HL-60 (cell line): ENCODE data around the gene FAM20A.

ENCODE experiments used
- GABPA ChIP-seq: IDR thresholded peaks from 2 replicates; pipeline ENCODE4 v1.6.1; 2012; ENCODE audit warnings: low read depth
- POLR2AphosphoS5 ChIP-seq: IDR thresholded peaks from 2 replicates; pipeline ENCODE4 v1.6.1; 2012; ENCODE audit warnings: low read depth
- SPI1 ChIP-seq: IDR thresholded peaks from 2 replicates; pipeline ENCODE4 v1.6.1; 2012; ENCODE audit warnings: low read depth, mild to moderate bottlenecking, borderline replicate concordance
- TF ChIP-seq, protein P1 (sequence below): IDR thresholded peaks from one replicate; pipeline ENCODE4 v1.5.1; 2011; ENCODE audit warnings: low read length, control low read depth, inconsistent platforms; ENCODE audit not compliant: insufficient read depth
- TF ChIP-seq, protein P2 (sequence below): IDR thresholded peaks from 2 replicates; pipeline ENCODE4 v1.6.1; 2012; ENCODE audit warnings: low read depth; ENCODE audit not compliant: insufficient replicate concordance

DNA sequence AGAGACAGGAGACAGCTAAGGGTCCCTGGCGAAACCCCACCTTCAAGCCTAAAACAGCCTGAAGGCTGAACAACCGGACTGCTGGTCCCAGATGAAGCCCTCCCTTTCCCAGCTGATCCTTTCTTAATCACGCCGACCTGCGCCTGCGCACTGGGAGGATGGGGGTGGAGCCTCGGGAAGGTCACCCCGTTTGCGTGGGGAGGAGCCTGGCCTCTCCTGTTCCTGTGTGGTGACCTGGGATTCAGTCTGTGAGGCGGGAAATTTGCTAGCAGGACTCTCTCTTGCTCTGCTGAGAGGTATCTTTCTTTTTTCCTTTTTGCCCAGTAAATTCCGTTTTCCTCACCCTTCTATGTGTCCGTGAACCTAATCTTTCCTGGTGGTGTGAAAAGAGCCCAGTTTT is 9.6 kb downstream of the FAM20A start:
- TF ChIP-seq POLR2AphosphoS5 (no peak), GABPA (no peak), SPI1 (no peak)
- TF ChIP-seq, protein P1, sequence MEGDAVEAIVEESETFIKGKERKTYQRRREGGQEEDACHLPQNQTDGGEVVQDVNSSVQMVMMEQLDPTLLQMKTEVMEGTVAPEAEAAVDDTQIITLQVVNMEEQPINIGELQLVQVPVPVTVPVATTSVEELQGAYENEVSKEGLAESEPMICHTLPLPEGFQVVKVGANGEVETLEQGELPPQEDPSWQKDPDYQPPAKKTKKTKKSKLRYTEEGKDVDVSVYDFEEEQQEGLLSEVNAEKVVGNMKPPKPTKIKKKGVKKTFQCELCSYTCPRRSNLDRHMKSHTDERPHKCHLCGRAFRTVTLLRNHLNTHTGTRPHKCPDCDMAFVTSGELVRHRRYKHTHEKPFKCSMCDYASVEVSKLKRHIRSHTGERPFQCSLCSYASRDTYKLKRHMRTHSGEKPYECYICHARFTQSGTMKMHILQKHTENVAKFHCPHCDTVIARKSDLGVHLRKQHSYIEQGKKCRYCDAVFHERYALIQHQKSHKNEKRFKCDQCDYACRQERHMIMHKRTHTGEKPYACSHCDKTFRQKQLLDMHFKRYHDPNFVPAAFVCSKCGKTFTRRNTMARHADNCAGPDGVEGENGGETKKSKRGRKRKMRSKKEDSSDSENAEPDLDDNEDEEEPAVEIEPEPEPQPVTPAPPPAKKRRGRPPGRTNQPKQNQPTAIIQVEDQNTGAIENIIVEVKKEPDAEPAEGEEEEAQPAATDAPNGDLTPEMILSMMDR: no peak
- TF ChIP-seq, protein P2, sequence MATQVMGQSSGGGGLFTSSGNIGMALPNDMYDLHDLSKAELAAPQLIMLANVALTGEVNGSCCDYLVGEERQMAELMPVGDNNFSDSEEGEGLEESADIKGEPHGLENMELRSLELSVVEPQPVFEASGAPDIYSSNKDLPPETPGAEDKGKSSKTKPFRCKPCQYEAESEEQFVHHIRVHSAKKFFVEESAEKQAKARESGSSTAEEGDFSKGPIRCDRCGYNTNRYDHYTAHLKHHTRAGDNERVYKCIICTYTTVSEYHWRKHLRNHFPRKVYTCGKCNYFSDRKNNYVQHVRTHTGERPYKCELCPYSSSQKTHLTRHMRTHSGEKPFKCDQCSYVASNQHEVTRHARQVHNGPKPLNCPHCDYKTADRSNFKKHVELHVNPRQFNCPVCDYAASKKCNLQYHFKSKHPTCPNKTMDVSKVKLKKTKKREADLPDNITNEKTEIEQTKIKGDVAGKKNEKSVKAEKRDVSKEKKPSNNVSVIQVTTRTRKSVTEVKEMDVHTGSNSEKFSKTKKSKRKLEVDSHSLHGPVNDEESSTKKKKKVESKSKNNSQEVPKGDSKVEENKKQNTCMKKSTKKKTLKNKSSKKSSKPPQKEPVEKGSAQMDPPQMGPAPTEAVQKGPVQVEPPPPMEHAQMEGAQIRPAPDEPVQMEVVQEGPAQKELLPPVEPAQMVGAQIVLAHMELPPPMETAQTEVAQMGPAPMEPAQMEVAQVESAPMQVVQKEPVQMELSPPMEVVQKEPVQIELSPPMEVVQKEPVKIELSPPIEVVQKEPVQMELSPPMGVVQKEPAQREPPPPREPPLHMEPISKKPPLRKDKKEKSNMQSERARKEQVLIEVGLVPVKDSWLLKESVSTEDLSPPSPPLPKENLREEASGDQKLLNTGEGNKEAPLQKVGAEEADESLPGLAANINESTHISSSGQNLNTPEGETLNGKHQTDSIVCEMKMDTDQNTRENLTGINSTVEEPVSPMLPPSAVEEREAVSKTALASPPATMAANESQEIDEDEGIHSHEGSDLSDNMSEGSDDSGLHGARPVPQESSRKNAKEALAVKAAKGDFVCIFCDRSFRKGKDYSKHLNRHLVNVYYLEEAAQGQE: no peak
